Measurements from ENCODE around the gene SHB. TPM values are rescaled to one million over a fixed set of nuclear protein-coding genes. Genes with fewer than 3 reads are reported as not detected.

SHB gene
- total and polyA plus RNA-seq, 2 of the 8 experiments (the other 6 are each of a cell fraction or from before 2014, with no cell fraction given), result 4.1 to 12.6 TPM

DNA sequence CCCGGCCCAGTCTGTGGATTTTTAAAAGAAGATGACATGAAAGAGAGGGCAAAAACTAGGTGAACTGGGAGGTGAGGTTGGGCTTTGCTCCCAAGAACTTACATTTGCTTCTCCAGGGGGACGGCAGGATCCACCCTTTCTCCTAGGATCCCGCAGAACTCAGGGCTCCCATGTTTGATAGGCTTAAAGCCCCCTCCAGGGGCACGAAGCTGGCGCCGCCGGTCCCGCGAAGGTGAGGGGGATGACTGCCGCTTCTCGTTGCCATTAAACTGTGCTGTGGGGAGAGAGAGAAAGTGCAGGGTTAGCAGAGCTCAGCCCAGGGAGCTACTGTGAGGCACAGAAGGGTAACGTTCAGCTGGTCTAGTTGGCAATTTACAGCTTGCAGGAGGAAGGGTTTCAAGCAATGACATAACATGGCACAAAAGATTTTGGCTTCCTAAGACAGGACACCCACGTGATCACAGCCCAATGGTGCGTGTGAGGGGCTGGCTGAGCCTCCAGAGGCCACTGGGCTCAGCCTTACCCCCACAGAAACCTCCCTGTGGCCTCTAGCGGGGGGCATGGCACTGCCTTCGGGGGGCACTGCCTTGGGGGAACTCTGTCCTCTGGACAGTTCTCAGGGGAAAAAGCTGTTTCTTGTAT, 113.1 kb downstream of the SHB start:
- Histone ChIP-seq H2BK15ac (ENCODE audit: low read length) (no peak overlapping the region), H2BK12ac (ENCODE audit: low read depth, low read length) (no peak overlapping the region), H2BK20ac (ENCODE audit: low read length) (no peak overlapping the region), H3K4me3 (ENCODE audit: extremely low read depth in 1 of 4, insufficient read depth in 2 of 4, low read depth in 3 of 4, low read length in 4 of 4) (no peak overlapping the region), H3K27ac (ENCODE audit: low read depth, low read length) (no peak overlapping the region), H3K79me1 (ENCODE audit: low read depth, low read length) (no peaks in the 10 kb centered on the region; the same call in 1 of the 2 replicates), H3K36me3 (ENCODE audit: control insufficient read depth in 2 of 4, insufficient read depth in 4 of 4, low read length in 3 of 4) (peaks cover 0 to 9% (median 0%) of the 10 kb centered on the region in 4 experiments; a peak in 4 of 8 replicates), H2BK5ac (ENCODE audit: low read depth, low read length) (no peak overlapping the region), H4K5ac (ENCODE audit: insufficient read length, low read depth, low read length) (no peak overlapping the region), H4K91ac (replicated peaks; ENCODE audit: insufficient read length, low read length) (no peak overlapping the region), H3K23me2 (ENCODE audit: low read depth, low read length) (no peaks in the 10 kb centered on the region), H2BK120ac (replicated peaks; ENCODE audit: low read depth, low read length) (no peak overlapping the region), H4K8ac (ENCODE audit: extremely low read depth, insufficient read depth, low read length) (peak overlapping the region; percentile 12; the same call in 1 of the 2 replicates), H3K4me2 (ENCODE audit: insufficient read depth in 1 of 2, low read depth in 2 of 2, low read length in 2 of 2) (no peak overlapping the region), H2AK5ac (ENCODE audit: low read depth, low read length) (no peak overlapping the region), H3K27me3 (replicated peaks in 1 of 4; ENCODE audit: control insufficient read depth in 3 of 4, extremely low read depth in 1 of 4, insufficient read depth in 3 of 4, low read length in 3 of 4) (no peaks in the 10 kb centered on the region), H3K9ac (replicated peaks in 1 of 4; ENCODE audit: extremely low read depth in 1 of 4, low read depth in 3 of 4, low read length in 3 of 4) (no peak overlapping the region), H3K14ac (ENCODE audit: insufficient read length) (no peak overlapping the region), H3K4me1 (replicated peaks in 1 of 4; ENCODE audit: control insufficient read depth in 3 of 4, insufficient read depth in 4 of 4, low read length in 3 of 4) (no peaks in the 10 kb centered on the region), H3K4ac (replicated peaks; ENCODE audit: insufficient read length, low read depth, low read length) (no peak overlapping the region), H3K18ac (ENCODE audit: extremely low read depth, low read length) (no peak overlapping the region), H2AFZ (ENCODE audit: low read length) (no peak overlapping the region), H3K79me2 (ENCODE audit: control insufficient read depth in 1 of 2, insufficient read depth in 2 of 2, low read length in 2 of 2) (no peaks in the 10 kb centered on the region), H3K56ac (replicated peaks; ENCODE audit: insufficient read length, low read depth, low read length) (no peak overlapping the region), H3K23ac (ENCODE audit: insufficient read length) (no peak overlapping the region), H3K9me3 (ENCODE audit: insufficient read depth in 2 of 2, low read depth in 1 of 2, low read length in 1 of 2) (no peaks in the 10 kb centered on the region), H4K20me1 (replicated peaks in 1 of 2; ENCODE audit: control insufficient read depth in 1 of 2, insufficient read depth in 2 of 2, low read length in 2 of 2) (peaks cover 4 to 6% of the 10 kb centered on the region in 2 experiments)
- FAIRE-seq (no peak), DNase-seq (ENCODE audit: low read depth in 1 of 2, low spot score in 2 of 2) (no peak)
- WGBS, 2 experiments (ENCODE audit: extremely low coverage in 1 of 2, insufficient coverage in 1 of 2, insufficient read length in 1 of 2, insufficient replicate concordance in 2 of 2, low coverage in 1 of 2, low lambda C conversion rate in 2 of 2, missing lambda C conversion rate in 1 of 2), result 83% methylated on average over 16 of the region's 16 CpGs; no CpG with 5 or more reads in 1 of the 2 experiments
- ChIA-PET POLR2A (ENCODE audit: partially characterized antibody) (no interaction called here), CTCF (ENCODE audit: partially characterized antibody) (interaction anchor here (1.2 to 2.1 kb wide), 3 partner anchors 9 to 42 kb away, joined by 3 to 7 read pairs (median 3); no protein-coding TSS in a partner anchor)
- no peak for TF ChIP-seq CREB1 (IDR thresholded peaks at IDR 0.05)
- no peak for TF ChIP-seq KDM1A (IDR thresholded peaks at IDR 0.05; ENCODE audit: borderline replicate concordance, low read length)
- no peak for TF ChIP-seq SUZ12 (IDR thresholded peaks at IDR 0.05; ENCODE audit: low read length)
- no peak for TF ChIP-seq SIN3A (conservative IDR thresholded peaks at IDR 0.05 in 1 of 2, IDR thresholded peaks at IDR 0.05 in 1 of 2; ENCODE audit: low read depth in 1 of 2, low read length in 2 of 2)
- no peak for TF ChIP-seq RAD21 (IDR thresholded peaks at IDR 0.05 in 1 of 2, conservative IDR thresholded peaks at IDR 0.05 in 1 of 2; ENCODE audit: low read depth in 2 of 2, low read length in 2 of 2)
- TF ChIP-seq RFX5 (IDR thresholded peaks at IDR 0.05; ENCODE audit: borderline replicate concordance, low read depth, low read length), result no peak
- no peak for TF ChIP-seq POLR2A (IDR thresholded peaks at IDR 0.05; ENCODE audit: control extremely low read depth in 1 of 2, low read depth in 2 of 2, low read length in 2 of 2)
